Natural killer cell (primary cell): Measurements from ENCODE around the gene STN1. TPM values are rescaled to one million over a fixed set of nuclear protein-coding genes. Genes with fewer than 3 reads are reported as not detected.
A peak's percentile ranks its signal among the peaks of the same experiment; 100 is the strongest.

Experiments
- ATAC-seq, 3 donors: fragments of 150-1000 bp in 2 of 3; fragments of 200-7000 bp in 1 of 3; cut with Tn5 transposase; 1 replicate in 1 of 3; 2 replicates in 2 of 3; pipeline ENCODE4 v1.10.0; 2021; ENCODE audit warnings: mild to moderate bottlenecking in 2 of 3, moderate library complexity in 2 of 3
- DNase-seq, 2 donors: peaks; one replicate each; pipeline versions ENCODE4 v3.0.0 to v3.0.0-alpha.2; 2013 to 2021; ENCODE audit warnings: mixed read lengths in 1 of 2
- H3K27ac ChIP-seq: one replicate; pipeline ENCODE4 v1.5.1; 2013; ENCODE audit warnings: mild to moderate bottlenecking, low read length
- H3K27me3 ChIP-seq: one replicate; pipeline ENCODE4 v1.6.1; 2013; ENCODE audit warnings: low read length; ENCODE audit not compliant: control insufficient read depth, insufficient read depth
- H3K36me3 ChIP-seq: one replicate; pipeline ENCODE4 v1.6.1; 2013; ENCODE audit warnings: low read length; ENCODE audit not compliant: control insufficient read depth, insufficient read depth
- H3K4me1 ChIP-seq: one replicate; pipeline ENCODE4 v1.6.1; 2013; ENCODE audit warnings: low read length; ENCODE audit not compliant: control insufficient read depth, insufficient read depth
- H3K4me3 ChIP-seq: one replicate; pipeline ENCODE4 v1.5.1; 2013; ENCODE audit warnings: low read length
- H3K9me3 ChIP-seq: one replicate; pipeline ENCODE4 v1.6.1; 2013; ENCODE audit warnings: low read length; ENCODE audit not compliant: control insufficient read depth, insufficient read depth
- H3K27ac Mint-ChIP-seq, 2 donors: one replicate each; pipeline ENCODE4 v1.8.0; 2022; ENCODE audit warnings: mild to moderate bottlenecking in 2 of 2, mixed read lengths in 2 of 2, moderate library complexity in 1 of 2
- H3K27me3 Mint-ChIP-seq, 2 donors: one replicate each; pipeline ENCODE4 v1.8.0; 2022; ENCODE audit warnings: low read depth in 2 of 2, mixed read lengths in 2 of 2
- H3K36me3 Mint-ChIP-seq: one replicate; pipeline ENCODE4 v1.8.0; 2022; ENCODE audit warnings: mixed read lengths
- H3K4me1 Mint-ChIP-seq, 2 donors: one replicate each; pipeline ENCODE4 v1.8.0; 2022; ENCODE audit warnings: mixed read lengths in 2 of 2
- H3K4me3 Mint-ChIP-seq: one replicate; pipeline ENCODE4 v1.8.0; 2022; ENCODE audit warnings: mild to moderate bottlenecking, moderate library complexity, mixed read lengths
- H3K9me3 Mint-ChIP-seq, 2 donors: one replicate each; pipeline ENCODE4 v1.8.0; 2022; ENCODE audit warnings: mixed read lengths in 2 of 2
- CTCF ChIP-seq: fragments of 200-600 bp; IDR thresholded peaks from one replicate; pipeline ENCODE4 v1.8.0; 2022; ENCODE audit warnings: antibody characterized with exemption
- WGBS: methylation state at CpG from one replicate; pipeline ENCODE4 v1.1.7; 2013; ENCODE audit warnings: missing lambda C conversion rate; ENCODE audit not compliant: insufficient coverage; 5-methylcytosine and 5-hydroxymethylcytosine counted together
- intact Hi-C: fragments of 100-400 bp; cut with micrococcal nuclease; formaldehyde crosslinking; loops from one replicate; pipeline ENCODE4 v1.14.2; 2022
- total RNA-seq, 4 donors: library from RNA; stranded (reverse); fragments of 120-200 nt in 1 of 4; gene quantifications; one replicate each; pipeline versions ENCODE4 v1.2.3 to v1.2.4, GENCODE V29; 2013 to 2022

STN1 gene
- total RNA-seq, 3 donors from 2014 or later (not counting 1 experiment from before 2014, with no cell fraction given), result 31.7 to 53.4 (median 34.0) TPM

- intact Hi-C loops, result no loop called here
- no peak for TF ChIP-seq CTCF
- no peaks in the 10 kb centered on the region for H3K9me3 Mint-ChIP-seq
- Histone ChIP-seq H3K27ac (no peak overlapping the region), H3K4me3 (no peak overlapping the region), H3K4me1 (no peaks in the 10 kb centered on the region), H3K9me3 (no peaks in the 10 kb centered on the region), H3K36me3 (peaks cover 84% of the 10 kb centered on the region), H3K27me3 (no peaks in the 10 kb centered on the region)
- 81% methylated on average over 6 of the region's 6 CpGs for WGBS
- H3K4me1 Mint-ChIP-seq, result peaks cover 12 to 14% of the 10 kb centered on the region in 2 donors
- H3K27me3 Mint-ChIP-seq, result no peaks in the 10 kb centered on the region
- ATAC-seq (no peak), DNase-seq (no peak)
- peak overlapping the region; percentile 7 to 58 for H3K27ac Mint-ChIP-seq
- peaks cover 16% of the 10 kb centered on the region for H3K36me3 Mint-ChIP-seq
- no peak overlapping the region for H3K4me3 Mint-ChIP-seq
Measured at GRCh38 chr10:103885617-103886016, 32.4 kb downstream of the STN1 start.

- WGBS, result 76% methylated on average over 2 of the region's 3 CpGs
- Histone ChIP-seq H3K4me3 (no peak overlapping the region), H3K27me3 (no peaks in the 10 kb centered on the region), H3K36me3 (peaks cover 83% of the 10 kb centered on the region), H3K9me3 (no peaks in the 10 kb centered on the region), H3K27ac (no peak overlapping the region), H3K4me1 (no peaks in the 10 kb centered on the region)
- peak in 1 of 2 donors; percentile 51 for DNase-seq
- H3K9me3 Mint-ChIP-seq, result no peaks in the 10 kb centered on the region
- peak in 2 of 3 donors; percentile 37 to 54 for ATAC-seq
- intact Hi-C loops, result loop anchor here (1.0 kb wide), 1 partner anchor 171 kb away; no protein-coding TSS in a partner anchor
- H3K4me3 Mint-ChIP-seq, result no peak overlapping the region
- TF ChIP-seq CTCF, result peak; percentile 57
- peak overlapping the region in 1 of 2 donors; percentile 58 for H3K27ac Mint-ChIP-seq
- no peaks in the 10 kb centered on the region for H3K27me3 Mint-ChIP-seq
- H3K4me1 Mint-ChIP-seq, result peaks cover 10 to 17% of the 10 kb centered on the region in 2 donors
- H3K36me3 Mint-ChIP-seq, result peaks cover 10% of the 10 kb centered on the region
Measured at GRCh38 chr10:103884681-103885139, 33.3 kb downstream of the STN1 start.

DNA sequence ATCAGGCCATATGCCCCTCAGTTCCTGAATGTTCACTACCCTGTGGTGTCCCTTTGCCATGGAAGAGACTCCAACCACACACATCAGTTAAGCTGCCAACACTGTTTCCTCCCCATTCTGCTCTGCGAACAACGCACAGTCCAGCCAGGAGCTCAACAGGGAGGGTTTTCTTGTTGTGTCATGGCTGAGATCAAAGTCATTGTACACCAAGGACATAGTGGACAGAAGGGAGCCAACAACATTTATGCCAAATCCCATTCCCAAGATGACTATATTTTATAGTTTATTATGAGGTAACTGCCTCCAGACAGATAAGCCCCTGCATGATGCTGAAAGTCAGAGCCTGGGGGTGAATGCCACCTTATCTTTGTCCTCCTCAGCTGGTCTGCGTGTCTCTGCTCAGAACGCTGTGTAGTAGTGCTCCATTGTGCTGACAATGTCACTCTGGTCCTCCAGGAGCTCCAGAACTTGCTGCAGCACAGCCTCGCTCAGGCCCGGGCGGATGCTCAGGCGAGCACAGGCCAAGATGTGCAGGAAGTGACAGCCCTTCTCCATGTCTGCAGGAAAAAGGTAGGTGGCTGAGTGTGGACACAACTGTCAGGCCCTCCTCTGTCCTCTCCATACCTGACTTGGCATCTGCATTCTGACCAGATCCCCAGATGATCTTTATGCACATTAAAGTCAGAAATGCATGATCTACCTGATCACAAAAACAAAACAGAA, 35.5 kb downstream of the STN1 start:
- Histone ChIP-seq H3K27me3 (no peaks in the 10 kb centered on the region), H3K36me3 (peaks cover 88% of the 10 kb centered on the region), H3K4me3 (no peak overlapping the region), H3K4me1 (no peaks in the 10 kb centered on the region), H3K27ac (no peak overlapping the region), H3K9me3 (no peaks in the 10 kb centered on the region)
- TF ChIP-seq CTCF, result no peak
- H3K36me3 Mint-ChIP-seq, result peaks cover 19% of the 10 kb centered on the region
- no peak for ATAC-seq
- 95% methylated on average over 7 of the region's 8 CpGs for WGBS
- intact Hi-C loops, result no loop called here
- H3K4me3 Mint-ChIP-seq, result no peak overlapping the region
- H3K27me3 Mint-ChIP-seq, result no peaks in the 10 kb centered on the region
- DNase-seq, result no peak
- H3K9me3 Mint-ChIP-seq, result no peaks in the 10 kb centered on the region
- no peak overlapping the region for H3K27ac Mint-ChIP-seq
- H3K4me1 Mint-ChIP-seq, result peaks cover 0 to 6% of the 10 kb centered on the region in 2 donors
